Endothelial cell of hepatic sinusoid (primary cell): ENCODE data around the gene APELA.
"Not testable (repeated sequence)": the region's sequence is repeated elsewhere in the genome, so short reads cannot be mapped to it uniquely, and the experiment has no call there.

Source experiments
- in situ Hi-C: cut with HindIII; loops from 2 replicates; pipeline ENCODE4 v1.10.0; 2017; ENCODE audit warnings: low sequenced_read_pairs

APELA gene

GRCh38 chr4:164924670-164925238, 47.8 kb downstream of the APELA start:
- in situ Hi-C loops, result no loop called here

GRCh38 chr4:164926301-164926700, 49.3 kb downstream of the APELA start:
- in situ Hi-C loops, result no loop called here

- in situ Hi-C loops, result not testable (repeated sequence)
Observed at GRCh38 chr4:164927101-164927500, 50.1 kb downstream of the APELA start.

GRCh38 chr4:164930647-164931046, 53.7 kb downstream of the APELA start:
- in situ Hi-C loops, result no loop called here

GRCh38 chr4:164931551-164932324, 54.8 kb downstream of the APELA start:
- in situ Hi-C loops, result no loop called here

- in situ Hi-C loops, result no loop called here
Observed at GRCh38 chr4:164933244-164933643, 56.3 kb downstream of the APELA start.

GRCh38 chr4:164935363-164935762, 58.4 kb downstream of the APELA start:
- in situ Hi-C loops, result no loop called here

GRCh38 chr4:164935865-164936606, 59.1 kb downstream of the APELA start:
- in situ Hi-C loops, result not testable (repeated sequence)

GRCh38 chr4:164937576-164938270, 60.7 kb downstream of the APELA start:
- in situ Hi-C loops, result no loop called here

- in situ Hi-C loops, result no loop called here
Observed at GRCh38 chr4:164943192-164943591, 66.2 kb downstream of the APELA start.

GRCh38 chr4:164945146-164945545, 68.2 kb downstream of the APELA start:
- in situ Hi-C loops, result no loop called here

GRCh38 chr4:164946810-164947209, 69.8 kb downstream of the APELA start:
- in situ Hi-C loops, result no loop called here
